SK-N-SH (cell line): Measurements from ENCODE around the gene NR1H4.

Source experiments
- CTCF ChIP-seq: fragments of 200-600 bp; sonication (generic); IDR thresholded peaks from 2 replicates; pipeline ENCODE4 v1.6.1; 2017; ENCODE audit warnings: antibody characterized with exemption, mild to moderate bottlenecking, moderate library complexity
- EP300 ChIP-seq, 2 experiments: IDR thresholded peaks; 2 replicates each; pipeline versions ENCODE4 v1.4.0 to v1.6.1; 2012; ENCODE audit warnings: borderline replicate concordance in 1 of 2, low read depth in 1 of 2, low read length in 1 of 2
- FOXJ3 ChIP-seq: sonication (generic); formaldehyde crosslinking; IDR thresholded peaks from 2 replicates; pipeline ENCODE4 v1.5.1; 2020; ENCODE audit warnings: mild to moderate bottlenecking, missing genetic modification reagents
- POLR2AphosphoS5 ChIP-seq: IDR thresholded peaks from 2 replicates; pipeline ENCODE4 v1.6.1; 2012; ENCODE audit warnings: low read depth, low read length
- RCOR1 ChIP-seq: fragments of 150-350 bp; IDR thresholded peaks from 2 replicates; pipeline ENCODE4 v1.6.1; 2017; ENCODE audit warnings: antibody characterized with exemption, low read length
- REST ChIP-seq: IDR thresholded peaks from 2 replicates; pipeline ENCODE4 v1.6.1; 2012; ENCODE audit warnings: mild to moderate bottlenecking, low read depth, low read length, moderate library complexity
- RFX5 ChIP-seq: IDR thresholded peaks from 2 replicates; pipeline ENCODE4 v1.6.1; 2012; ENCODE audit warnings: mild to moderate bottlenecking, improper control_type of control experiment, low read length
- TF ChIP-seq, protein P1 (sequence below): IDR thresholded peaks from 2 replicates; pipeline ENCODE4 v1.4.0; 2012; ENCODE audit warnings: low read depth, borderline replicate concordance

DNA sequence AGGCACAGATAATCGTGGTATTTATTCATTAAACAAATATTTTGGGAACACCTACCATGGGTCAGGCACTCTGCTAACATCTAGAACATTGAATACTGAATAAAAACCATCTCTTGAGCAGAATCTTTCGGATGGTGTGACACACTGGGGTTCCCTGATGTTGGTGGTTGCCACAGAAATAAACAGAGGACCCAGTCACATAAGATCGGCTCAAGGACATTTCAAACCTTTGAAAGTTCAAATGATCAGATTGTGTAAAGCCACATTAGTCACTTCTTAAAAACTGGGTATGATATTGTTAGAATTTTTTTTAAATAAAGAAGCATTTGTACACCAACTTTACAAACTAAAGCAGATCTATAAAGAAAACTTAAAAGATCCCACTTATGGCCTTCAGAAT, 39.0 kb downstream of the NR1H4 start:
- TF ChIP-seq CTCF, result no peak
- no peak for TF ChIP-seq FOXJ3
- TF ChIP-seq RFX5, result no peak
- TF ChIP-seq RCOR1, result no peak
- TF ChIP-seq EP300 (IDR thresholded peaks at IDR 0.05; ENCODE audit: borderline replicate concordance in 1 of 2, low read depth in 1 of 2, low read length in 1 of 2), result no peak
- no peak for TF ChIP-seq REST
- no peak for TF ChIP-seq POLR2AphosphoS5
- TF ChIP-seq, protein P1, sequence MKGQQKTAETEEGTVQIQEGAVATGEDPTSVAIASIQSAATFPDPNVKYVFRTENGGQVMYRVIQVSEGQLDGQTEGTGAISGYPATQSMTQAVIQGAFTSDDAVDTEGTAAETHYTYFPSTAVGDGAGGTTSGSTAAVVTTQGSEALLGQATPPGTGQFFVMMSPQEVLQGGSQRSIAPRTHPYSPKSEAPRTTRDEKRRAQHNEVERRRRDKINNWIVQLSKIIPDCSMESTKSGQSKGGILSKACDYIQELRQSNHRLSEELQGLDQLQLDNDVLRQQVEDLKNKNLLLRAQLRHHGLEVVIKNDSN, result no peak
